ENCODE data around the gene MSI2. TPM values are rescaled to one million over a fixed set of nuclear protein-coding genes. Genes with fewer than 3 reads are reported as not detected.

MSI2 gene
- total and polyA plus RNA-seq, 2 donors (not counting 3 experiments of a cell fraction or from before 2014, with no cell fraction given), result 20.9 to 59.3 TPM

DNA sequence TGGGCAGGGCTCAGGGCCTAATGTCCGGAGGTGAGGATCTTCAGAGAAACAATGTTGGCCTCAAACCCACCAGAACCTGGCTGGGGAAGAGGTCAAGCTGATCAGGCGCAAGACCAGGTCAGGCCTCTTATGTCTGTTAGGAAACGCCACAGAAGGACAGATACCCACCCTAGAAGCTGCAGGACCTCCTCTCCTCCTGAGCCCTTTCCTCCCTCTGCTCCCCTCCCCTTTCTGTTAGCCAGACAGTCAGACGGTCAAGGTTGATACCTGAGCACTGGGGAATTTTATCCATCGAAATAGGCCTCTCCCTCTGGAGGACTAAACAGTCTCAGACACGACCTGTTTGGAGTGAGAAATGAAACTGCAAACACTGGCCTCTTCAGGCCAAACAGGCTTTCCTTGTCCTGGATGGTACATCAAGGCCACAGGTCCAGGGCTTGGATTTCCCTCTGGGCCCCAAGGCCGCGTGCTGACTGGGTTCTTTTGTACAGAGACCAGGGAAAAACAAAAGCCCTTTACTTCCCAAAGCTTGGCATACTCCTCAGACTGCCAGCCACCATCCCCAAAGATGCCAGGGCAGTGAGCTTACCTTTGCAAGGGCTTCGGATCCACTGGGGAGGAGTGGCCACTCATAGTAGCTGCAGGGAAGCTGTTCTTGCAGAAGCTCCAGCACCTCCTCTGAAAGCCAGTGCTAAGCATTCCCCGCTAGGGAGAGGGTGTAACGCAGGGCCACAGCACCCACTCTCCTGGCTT lies 353.0 kb downstream of the MSI2 start:
- Histone ChIP-seq H4K20me1 (replicated peaks; ENCODE audit: control insufficient read depth, extremely low read depth, insufficient read depth, low read length) (no peaks in the 10 kb centered on the region), H3K79me2 (ENCODE audit: control insufficient read depth, insufficient read depth, low read length) (no peaks in the 10 kb centered on the region), H3K9ac (replicated peaks; ENCODE audit: extremely low read depth, insufficient read depth, low read length) (no peak overlapping the region), H3K4me3 (replicated peaks in 1 of 3; ENCODE audit: insufficient read depth in 1 of 3, low read depth in 1 of 3, low read length in 3 of 3) (no peak overlapping the region), H3K36me3 (ENCODE audit: control insufficient read depth in 2 of 2, extremely low read depth in 1 of 2, insufficient read depth in 2 of 2, low read length in 2 of 2) (no peaks in the 10 kb centered on the region), H2AFZ (ENCODE audit: low read depth, low read length) (no peak overlapping the region), H3K27me3 (ENCODE audit: control insufficient read depth in 2 of 2, insufficient read depth in 2 of 2, low read length in 2 of 2) (no peaks in the 10 kb centered on the region), H3K4me1 (ENCODE audit: control insufficient read depth, extremely low read depth, insufficient read depth, low read length) (no peaks in the 10 kb centered on the region), H3K4me2 (ENCODE audit: insufficient read depth, low read length) (no peak overlapping the region), H3K9me3 (replicated peaks; ENCODE audit: control insufficient read depth, insufficient read depth, low read length) (no peaks in the 10 kb centered on the region), H3K27ac (ENCODE audit: insufficient read depth, low read depth, low read length) (no peak overlapping the region), H3K9me1 (replicated peaks; ENCODE audit: control insufficient read depth, extremely low read depth, insufficient read depth, low read length) (no peaks in the 10 kb centered on the region)
- intact Hi-C loops (cut with micrococcal nuclease), result no loop called here
- ChIA-PET CTCF (interaction anchor here (1.1 to 2.9 kb wide), 3 partner anchors 11 to 366 kb away, joined by 4 to 9 read pairs (median 9); no protein-coding TSS in a partner anchor), POLR2A (no interaction called here)
- no TSS peak for BruUV-seq (replicated peaks)
- dilution Hi-C loops (cut with MboI; ENCODE audit: extremely low pct_ligation_motif_present, low sequenced_read_pairs), result no loop called here
- DNase-seq (ENCODE audit: low read depth, low spot score), result no peak
- FAIRE-seq, result no peak
- TF ChIP-seq, protein P1, sequence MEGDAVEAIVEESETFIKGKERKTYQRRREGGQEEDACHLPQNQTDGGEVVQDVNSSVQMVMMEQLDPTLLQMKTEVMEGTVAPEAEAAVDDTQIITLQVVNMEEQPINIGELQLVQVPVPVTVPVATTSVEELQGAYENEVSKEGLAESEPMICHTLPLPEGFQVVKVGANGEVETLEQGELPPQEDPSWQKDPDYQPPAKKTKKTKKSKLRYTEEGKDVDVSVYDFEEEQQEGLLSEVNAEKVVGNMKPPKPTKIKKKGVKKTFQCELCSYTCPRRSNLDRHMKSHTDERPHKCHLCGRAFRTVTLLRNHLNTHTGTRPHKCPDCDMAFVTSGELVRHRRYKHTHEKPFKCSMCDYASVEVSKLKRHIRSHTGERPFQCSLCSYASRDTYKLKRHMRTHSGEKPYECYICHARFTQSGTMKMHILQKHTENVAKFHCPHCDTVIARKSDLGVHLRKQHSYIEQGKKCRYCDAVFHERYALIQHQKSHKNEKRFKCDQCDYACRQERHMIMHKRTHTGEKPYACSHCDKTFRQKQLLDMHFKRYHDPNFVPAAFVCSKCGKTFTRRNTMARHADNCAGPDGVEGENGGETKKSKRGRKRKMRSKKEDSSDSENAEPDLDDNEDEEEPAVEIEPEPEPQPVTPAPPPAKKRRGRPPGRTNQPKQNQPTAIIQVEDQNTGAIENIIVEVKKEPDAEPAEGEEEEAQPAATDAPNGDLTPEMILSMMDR (IDR thresholded peaks at IDR 0.05; ENCODE audit: extremely low read depth in 1 of 2, insufficient read depth in 1 of 2, low read depth in 1 of 2, low read length in 2 of 2), result no peak
- no peak for TF ChIP-seq GATA2 (IDR thresholded peaks at IDR 0.05; ENCODE audit: insufficient read depth, insufficient read length, low read depth, low read length)
- TF ChIP-seq JUN (IDR thresholded peaks at IDR 0.05; ENCODE audit: borderline replicate concordance, insufficient read depth, insufficient read length, low read depth), result no peak
- no peak for TF ChIP-seq FOS (IDR thresholded peaks at IDR 0.05; ENCODE audit: borderline replicate concordance, insufficient read depth, low read length)
- TF ChIP-seq, protein P2, sequence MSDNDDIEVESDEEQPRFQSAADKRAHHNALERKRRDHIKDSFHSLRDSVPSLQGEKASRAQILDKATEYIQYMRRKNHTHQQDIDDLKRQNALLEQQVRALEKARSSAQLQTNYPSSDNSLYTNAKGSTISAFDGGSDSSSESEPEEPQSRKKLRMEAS (IDR thresholded peaks at IDR 0.05; ENCODE audit: insufficient read depth, insufficient read length), result no peak
- TF ChIP-seq POLR2A (IDR thresholded peaks at IDR 0.05; ENCODE audit: low read depth, low read length), result no peak
- no peak for TF ChIP-seq EZH2 (IDR thresholded peaks at IDR 0.05; ENCODE audit: borderline replicate concordance, low read depth, low read length, severe bottlenecking)
- no peak for TF ChIP-seq POLR2AphosphoS5 (IDR thresholded peaks at IDR 0.05; ENCODE audit: insufficient read depth, low read depth, low read length)
- no peak for TF ChIP-seq MYC (IDR thresholded peaks at IDR 0.05; ENCODE audit: low read depth, low read length)

All from endothelial cell of umbilical vein (primary cell).